HG03097 (cell line): ENCODE data around the gene MIA2.
"Not testable (repeated sequence)": the region's sequence is repeated elsewhere in the genome, so short reads cannot be mapped to it uniquely, and the experiment has no call there.

Experiments used
- ATAC-seq: cut with Tn5 transposase; IDR thresholded peaks from one replicate; pipeline ENCODE4 v1.9.1; 2021; ENCODE audit not compliant: unreplicated experiment, low FRiP score

MIA2 gene

GRCh38 chr14:39266525-39266870, 32.8 kb downstream of the MIA2 start:
- ATAC-seq = peak; percentile 44

- ATAC-seq = peak; percentile 71
Observed at GRCh38 chr14:39266871-39267607, 33.3 kb downstream of the MIA2 start.

GRCh38 chr14:39267608-39268005, 33.9 kb downstream of the MIA2 start:
- no peak for ATAC-seq

- no peak for ATAC-seq
Observed at GRCh38 chr14:39268393-39268792, 34.7 kb downstream of the MIA2 start.

GRCh38 chr14:39272918-39273317, 39.2 kb downstream of the MIA2 start:
- no peak for ATAC-seq

- no peak for ATAC-seq
Observed at GRCh38 chr14:39275395-39275794, 41.7 kb downstream of the MIA2 start.

GRCh38 chr14:39276005-39276404, 42.3 kb downstream of the MIA2 start:
- no peak for ATAC-seq

GRCh38 chr14:39276579-39277114, 42.9 kb downstream of the MIA2 start:
- no peak for ATAC-seq

GRCh38 chr14:39279515-39279914, 45.8 kb downstream of the MIA2 start:
- ATAC-seq = no peak

GRCh38 chr14:39280678-39281077, 47.0 kb downstream of the MIA2 start:
- not testable (repeated sequence) for ATAC-seq

- ATAC-seq = no peak
Observed at GRCh38 chr14:39289523-39289922, 55.8 kb downstream of the MIA2 start.

GRCh38 chr14:39291701-39292100, 58.0 kb downstream of the MIA2 start:
- no peak for ATAC-seq

GRCh38 chr14:39293629-39294028, 59.9 kb downstream of the MIA2 start:
- ATAC-seq = no peak

- ATAC-seq = not testable (repeated sequence)
Observed at GRCh38 chr14:39300389-39300788, 66.7 kb downstream of the MIA2 start.

- ATAC-seq = no peak
Observed at GRCh38 chr14:39302124-39302810, 68.6 kb downstream of the MIA2 start.

- no peak for ATAC-seq
Observed at GRCh38 chr14:39303115-39303514, 69.4 kb downstream of the MIA2 start.

- no peak for ATAC-seq
Observed at GRCh38 chr14:39307815-39308214, 74.1 kb downstream of the MIA2 start.

- no peak for ATAC-seq
Observed at GRCh38 chr14:39310051-39310450, 76.3 kb downstream of the MIA2 start.

GRCh38 chr14:39315859-39316444, 82.2 kb downstream of the MIA2 start:
- no peak for ATAC-seq

- no peak for ATAC-seq
Observed at GRCh38 chr14:39316830-39317553, 83.3 kb downstream of the MIA2 start.

- ATAC-seq = no peak
Observed at GRCh38 chr14:39318574-39318973, 84.9 kb downstream of the MIA2 start.
